ENCODE data around the gene PLEKHM3. TPM values are rescaled to one million over a fixed set of nuclear protein-coding genes. Genes with fewer than 3 reads are reported as not detected.

Gene PLEKHM3
- total RNA-seq, 1 donor from 2014 or later = 19.5 TPM

DNA sequence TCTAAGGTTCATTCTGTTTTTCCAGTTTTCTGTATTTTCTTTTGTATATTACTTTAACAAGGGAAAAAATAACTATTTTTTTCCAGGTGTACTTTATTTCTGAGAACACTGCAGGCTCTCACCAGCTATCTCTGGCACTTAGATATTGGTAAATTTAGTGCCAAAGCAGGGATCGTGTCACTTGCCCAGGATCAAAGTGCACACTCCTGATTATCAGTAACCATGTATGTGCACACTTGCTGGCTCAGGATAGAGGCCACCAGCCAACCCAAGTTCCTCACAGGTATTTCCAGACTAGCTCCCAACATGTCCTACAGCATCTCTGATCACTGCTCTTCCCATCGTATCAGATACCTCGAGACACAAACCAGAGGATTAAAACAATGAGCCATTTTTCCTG, 249.9 kb downstream of the PLEKHM3 start:
- H3F3A ChIP-seq (ENCODE audit: low read depth) = peaks cover 55% of the 10 kb centered on the region

DNA sequence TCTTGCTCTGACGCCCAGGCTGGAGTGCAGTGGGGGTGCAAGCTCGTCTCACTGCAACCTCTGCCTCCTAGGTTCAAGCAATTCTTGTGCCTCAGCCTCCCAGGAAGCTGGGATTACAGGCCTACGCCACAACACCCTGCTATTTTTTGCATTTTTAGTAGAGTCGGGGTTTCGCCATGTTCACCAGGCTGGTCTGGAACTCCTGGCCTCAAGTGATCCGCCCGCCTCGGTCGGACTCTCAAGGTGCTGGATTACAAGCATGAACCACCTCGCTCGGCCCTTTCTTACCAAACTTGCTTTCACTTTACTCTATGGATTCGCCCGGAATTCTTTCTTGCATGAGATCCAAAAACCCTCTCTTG, 252.5 kb downstream of the PLEKHM3 start:
- no peaks in the 10 kb centered on the region for H3K9me3 ChIP-seq (ENCODE audit: low read depth)
- H3K4me1 Mint-ChIP-seq = peaks cover 21% of the 10 kb centered on the region
- H3K4me3 Mint-ChIP-seq = no peak overlapping the region
- H3K27me3 ChIP-seq = no peaks in the 10 kb centered on the region
- no peaks in the 10 kb centered on the region for H3K36me3 ChIP-seq
- no peak overlapping the region for H3K4me3 ChIP-seq
- H3K4me1 ChIP-seq = peaks cover 30% of the 10 kb centered on the region
- no peaks in the 10 kb centered on the region for H3K9me3 Mint-ChIP-seq
- H3K36me3 Mint-ChIP-seq = no peaks in the 10 kb centered on the region
- no peak overlapping the region for H3K9ac ChIP-seq
- peaks cover 58% of the 10 kb centered on the region for H3F3A ChIP-seq (ENCODE audit: low read depth)
- no peak overlapping the region for H3K27ac ChIP-seq
- H3K27ac Mint-ChIP-seq = no peak overlapping the region
- peaks cover 34% of the 10 kb centered on the region for H3K79me2 ChIP-seq (ENCODE audit: low read depth)
- no peak overlapping the region for H2AFZ ChIP-seq (replicated peaks)
- H3K4me2 ChIP-seq = no peak overlapping the region
- H4K20me1 ChIP-seq (ENCODE audit: low read depth) = peaks cover 27% of the 10 kb centered on the region
- no peak for DNase-seq (ENCODE audit: low spot score)
- H3K27me3 Mint-ChIP-seq (ENCODE audit: insufficient read depth, low read depth) = peaks cover 35% of the 10 kb centered on the region
- TF ChIP-seq EZH2phosphoT487 (IDR thresholded peaks at IDR 0.05) = no peak
- TF ChIP-seq EZH2 (IDR thresholded peaks at IDR 0.05) = no peak

More for the DNA sequence above, 249.9 kb downstream of the PLEKHM3 start:
- no peak overlapping the region for H3K27ac ChIP-seq
- no peak overlapping the region for H2AFZ ChIP-seq (replicated peaks)
- H3K9ac ChIP-seq = no peak overlapping the region
- no peak overlapping the region for H3K4me3 ChIP-seq
- H3K4me2 ChIP-seq = no peak overlapping the region
- H3K36me3 ChIP-seq = no peaks in the 10 kb centered on the region
- H3K79me2 ChIP-seq (ENCODE audit: low read depth) = peaks cover 11% of the 10 kb centered on the region
- peaks cover 12% of the 10 kb centered on the region for H4K20me1 ChIP-seq (ENCODE audit: low read depth)
- H3K27me3 Mint-ChIP-seq (ENCODE audit: insufficient read depth, low read depth) = peaks cover 25% of the 10 kb centered on the region
- TF ChIP-seq CTCF (IDR thresholded peaks at IDR 0.05) = no peak
- no peak for TF ChIP-seq EZH2phosphoT487 (IDR thresholded peaks at IDR 0.05)
- TF ChIP-seq EZH2 (IDR thresholded peaks at IDR 0.05) = no peak
- DNase-seq (ENCODE audit: low spot score) = no peak
- H3K4me3 Mint-ChIP-seq = no peak overlapping the region
- no peaks in the 10 kb centered on the region for H3K27me3 ChIP-seq
- no peaks in the 10 kb centered on the region for H3K9me3 ChIP-seq (ENCODE audit: low read depth)
- no peaks in the 10 kb centered on the region for H3K36me3 Mint-ChIP-seq
- H3K9me3 Mint-ChIP-seq = peaks cover 3% of the 10 kb centered on the region
- no peak overlapping the region for H3K27ac Mint-ChIP-seq
- peaks cover 37% of the 10 kb centered on the region for H3K4me1 ChIP-seq
- H3K4me1 Mint-ChIP-seq = peaks cover 21% of the 10 kb centered on the region

GRCh38 chr2:207772081-207772843, 253.1 kb downstream of the PLEKHM3 start:
- TF ChIP-seq EZH2phosphoT487 (IDR thresholded peaks at IDR 0.05) (no peak), EZH2 (IDR thresholded peaks at IDR 0.05) (no peak), CTCF (IDR thresholded peaks at IDR 0.05) (no peak)
- H3F3A ChIP-seq (ENCODE audit: low read depth) = peaks cover 58% of the 10 kb centered on the region
- peaks cover 21% of the 10 kb centered on the region for H3K4me1 Mint-ChIP-seq
- H3K4me2 ChIP-seq = no peak overlapping the region
- H3K9ac ChIP-seq = no peak overlapping the region
- H3K36me3 ChIP-seq = no peaks in the 10 kb centered on the region
- peaks cover under 1% of the 10 kb centered on the region for H3K36me3 Mint-ChIP-seq
- no peak overlapping the region for H3K27ac ChIP-seq
- H3K27me3 Mint-ChIP-seq (ENCODE audit: insufficient read depth, low read depth) = peaks cover 40% of the 10 kb centered on the region
- no peak overlapping the region for H3K27ac Mint-ChIP-seq
- peaks cover 33% of the 10 kb centered on the region for H4K20me1 ChIP-seq (ENCODE audit: low read depth)
- H3K27me3 ChIP-seq = no peaks in the 10 kb centered on the region
- peaks cover under 1% of the 10 kb centered on the region for H3K9me3 Mint-ChIP-seq
- H3K4me3 Mint-ChIP-seq = no peak overlapping the region
- H3K9me3 ChIP-seq (ENCODE audit: low read depth) = no peaks in the 10 kb centered on the region
- peaks cover 26% of the 10 kb centered on the region for H3K4me1 ChIP-seq
- no peak overlapping the region for H3K4me3 ChIP-seq
- H2AFZ ChIP-seq (replicated peaks) = no peak overlapping the region
- peaks cover 39% of the 10 kb centered on the region for H3K79me2 ChIP-seq (ENCODE audit: low read depth)
- no peak for DNase-seq (ENCODE audit: low spot score)

GRCh38 chr2:207771421-207771820, 253.9 kb downstream of the PLEKHM3 start:
- H4K20me1 ChIP-seq (ENCODE audit: low read depth) = peaks cover 42% of the 10 kb centered on the region
- no peaks in the 10 kb centered on the region for H3K9me3 ChIP-seq (ENCODE audit: low read depth)
- H3K4me2 ChIP-seq = peak overlapping the region; percentile 100
- DNase-seq (ENCODE audit: low spot score) = no peak
- H3K9ac ChIP-seq = no peak overlapping the region
- peaks cover 64% of the 10 kb centered on the region for H3F3A ChIP-seq (ENCODE audit: low read depth)
- H3K4me3 Mint-ChIP-seq = peak overlapping the region; percentile 12
- peaks cover 2% of the 10 kb centered on the region for H3K36me3 Mint-ChIP-seq
- peaks cover 42% of the 10 kb centered on the region for H3K27me3 Mint-ChIP-seq (ENCODE audit: insufficient read depth, low read depth)
- peak overlapping the region; percentile 100 for H3K4me3 ChIP-seq
- H3K36me3 ChIP-seq = peaks cover 4% of the 10 kb centered on the region
- peaks cover 2% of the 10 kb centered on the region for H3K9me3 Mint-ChIP-seq
- peaks cover 24% of the 10 kb centered on the region for H3K4me1 ChIP-seq
- TF ChIP-seq EZH2phosphoT487 (IDR thresholded peaks at IDR 0.05) = no peak
- no peak overlapping the region for H2AFZ ChIP-seq (replicated peaks)
- H3K27ac ChIP-seq = no peak overlapping the region
- no peak overlapping the region for H3K27ac Mint-ChIP-seq
- H3K27me3 ChIP-seq = no peaks in the 10 kb centered on the region
- peaks cover 48% of the 10 kb centered on the region for H3K79me2 ChIP-seq (ENCODE audit: low read depth)
- peaks cover 20% of the 10 kb centered on the region for H3K4me1 Mint-ChIP-seq

Small RNA genes within 50 kb of the gene (small RNA-seq; reads per million reads assigned to genes)
- gene RNA5SP116 (not detected), gene RNU6-360P (not detected)

Other genes starting within 250 kb of the PLEKHM3 start
- gene CRYGD, start 99.0 kb upstream of the PLEKHM3 start, total RNA-seq (ENCODE audit: low replicate concordance) = not detected in 2 replicates
- not detected in 2 replicates for gene CRYGC, start 104.3 kb upstream of the PLEKHM3 start, total RNA-seq (ENCODE audit: low replicate concordance)
- 0.65 TPM in 1 of 2 replicates, not detected in the other for gene CRYGB, start 120.6 kb upstream of the PLEKHM3 start, total RNA-seq (ENCODE audit: low replicate concordance)
- gene CRYGA, start 138.1 kb upstream of the PLEKHM3 start, total RNA-seq (ENCODE audit: low replicate concordance) = not detected in 2 replicates
- gene C2orf80, start 164.5 kb upstream of the PLEKHM3 start, total RNA-seq (ENCODE audit: low replicate concordance) = 0.81 TPM in 1 of 2 replicates, not detected in the other
- gene IDH1, start 229.5 kb upstream of the PLEKHM3 start, total RNA-seq (ENCODE audit: low replicate concordance) = 236 and 308 TPM in 2 replicates
- gene PIKFYVE, start 240.7 kb upstream of the PLEKHM3 start, total RNA-seq (ENCODE audit: low replicate concordance) = 44.0 and 51.6 TPM in 2 replicates